NOMO-1 (cell line): ENCODE measurements around the gene CHMP5.

ENCODE experiments used
- DNase-seq, 2 experiments: peaks; one replicate each; lab custom pipeline; 2025; ENCODE audit not compliant: unreplicated experiment in 2 of 2; lab: John Stamatoyannopoulos, UW

The CHMP5 gene

DNA sequence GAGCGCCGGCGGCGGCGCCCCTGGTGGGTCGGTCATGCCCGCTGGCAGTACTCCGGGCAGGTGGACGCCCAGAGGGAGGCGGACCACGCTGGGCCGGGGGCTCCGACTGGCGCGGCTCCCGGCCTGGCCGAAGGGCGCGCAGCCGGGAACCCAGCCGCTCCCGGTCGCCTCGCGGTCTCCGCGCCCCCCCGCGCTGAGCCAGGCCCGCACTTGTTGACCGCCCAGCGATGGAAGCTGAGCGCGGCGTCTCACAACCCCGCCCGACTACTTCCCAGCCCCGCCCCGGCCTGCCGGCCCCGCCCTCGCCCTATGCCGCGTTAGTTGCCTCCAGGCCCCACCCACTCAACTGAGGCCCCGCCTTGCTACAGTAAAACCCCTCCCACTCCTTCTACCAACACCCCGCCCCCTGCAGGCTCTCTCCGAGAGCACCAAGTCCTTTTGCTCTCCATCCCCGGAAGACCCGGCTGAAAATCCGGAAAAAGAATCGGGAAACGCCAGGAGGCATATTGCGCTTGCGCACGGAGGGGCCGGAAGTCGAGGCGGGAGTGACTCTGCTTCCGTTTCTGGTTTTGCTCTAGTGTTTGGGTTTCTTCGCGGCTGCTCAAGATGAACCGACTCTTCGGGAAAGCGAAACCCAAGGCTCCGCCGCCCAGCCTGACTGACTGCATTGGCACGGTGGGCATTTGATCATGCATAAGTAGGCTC is at the start of gene CHMP5, which contains the start of gene BAG1:
Gene CHMP5, plus strand, starts transcription at position 577 of the 705 bp plus-strand sequence. Its CDS starts 30 bp downstream, at position 607.
Gene BAG1, minus strand, starts transcription at position 236 of the 705 bp plus-strand sequence.
- peak; percentile 100 for DNase-seq

DNA sequence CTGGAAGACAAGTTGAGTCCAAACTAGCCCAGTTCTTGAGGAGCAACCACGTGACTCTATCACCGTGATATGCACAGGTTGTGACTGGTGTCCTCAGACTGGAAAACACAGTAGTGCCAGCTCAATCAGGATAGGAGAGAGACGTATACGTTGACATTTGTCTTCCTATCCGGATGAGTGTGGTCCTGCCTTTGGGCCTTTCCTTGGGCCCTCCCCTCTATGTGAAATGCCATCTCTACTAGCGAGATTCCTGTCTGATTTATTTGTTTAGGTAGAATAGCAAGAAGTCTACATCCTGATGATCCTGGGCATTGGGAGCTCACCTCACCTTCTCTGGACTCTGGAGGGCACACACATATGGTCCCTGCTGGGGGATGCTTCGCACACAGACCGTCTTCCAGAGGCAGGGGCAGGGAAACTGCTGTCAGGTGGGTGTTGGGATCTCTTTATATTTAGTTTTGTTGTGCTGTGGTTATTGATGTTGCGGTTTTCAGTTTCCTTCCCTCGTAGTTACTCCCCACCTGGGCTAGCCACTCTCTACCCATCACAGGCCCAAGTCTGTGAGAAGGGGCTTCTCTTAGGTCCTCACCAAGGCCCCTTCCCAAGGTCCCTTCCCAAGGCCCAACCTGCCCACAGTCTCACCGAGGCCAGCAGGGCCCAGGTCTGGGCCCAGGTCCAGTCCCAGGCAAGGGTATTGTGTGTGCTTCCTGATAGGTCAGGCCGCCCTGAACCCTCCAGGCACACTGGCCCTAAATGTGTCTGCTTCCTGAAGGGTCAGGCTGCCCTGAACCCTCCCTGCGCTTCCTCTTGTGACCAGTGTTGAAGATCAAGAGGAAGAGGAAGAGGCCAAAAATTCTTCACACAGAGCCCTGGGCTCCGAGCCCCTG is 43.9 kb upstream of the CHMP5 start:
- peak; percentile 45 to 53 for DNase-seq

DNA sequence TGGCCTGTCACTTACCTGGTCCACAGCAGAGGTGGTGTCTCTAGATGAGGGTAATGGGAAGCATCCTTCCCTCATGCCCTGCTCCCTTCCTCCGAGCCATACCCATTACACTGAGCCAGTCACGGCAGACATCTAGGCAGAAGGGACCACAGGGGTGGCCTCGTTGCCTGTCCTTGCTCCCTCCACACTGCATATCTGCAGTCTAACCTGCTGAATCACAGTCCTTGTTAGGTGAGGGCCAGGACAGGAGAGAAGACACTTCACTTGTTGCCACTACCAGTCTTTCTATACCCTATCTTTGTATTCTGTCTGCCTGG is 43.3 kb upstream of the CHMP5 start:
- no peak for DNase-seq

DNA sequence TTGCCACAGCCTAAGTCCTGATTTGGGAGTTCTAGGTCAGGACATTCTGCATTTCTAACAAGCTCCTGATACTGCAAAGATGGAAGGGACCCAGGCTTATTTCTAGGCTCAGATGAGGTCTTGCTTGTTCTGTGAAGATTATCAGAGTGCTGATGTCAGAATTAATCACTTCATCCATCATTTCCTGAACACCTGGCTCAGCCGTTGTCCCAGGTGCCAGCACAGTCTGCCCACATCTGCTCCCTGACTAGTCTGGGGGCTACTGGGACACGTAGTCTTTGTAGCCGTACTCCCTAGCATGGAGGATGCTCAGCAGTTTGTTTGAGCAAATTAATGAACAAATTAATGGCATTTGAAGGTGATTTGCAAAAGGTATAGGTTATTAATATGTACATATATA is 42.8 kb upstream of the CHMP5 start:
- no peak for DNase-seq

DNA sequence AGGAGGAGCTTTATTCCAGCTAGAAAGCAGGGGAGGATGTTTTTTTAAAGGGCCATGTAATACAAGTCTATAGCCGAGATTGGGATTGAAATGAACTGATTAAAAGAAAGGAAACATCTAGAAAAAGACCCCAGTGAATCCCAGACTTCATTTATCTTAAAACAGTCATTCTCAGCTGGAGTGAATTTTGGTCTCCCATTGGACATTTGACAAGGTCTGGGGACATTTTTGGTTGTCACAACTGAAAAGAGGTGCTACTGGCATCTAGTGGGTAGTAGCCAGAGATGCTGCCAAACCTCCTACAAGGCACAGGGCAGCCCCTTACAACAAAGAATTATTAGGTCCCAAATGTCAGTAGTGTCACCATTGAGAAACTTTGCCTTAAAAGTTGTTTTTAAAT is 41.2 kb upstream of the CHMP5 start:
- no peak for DNase-seq

DNA sequence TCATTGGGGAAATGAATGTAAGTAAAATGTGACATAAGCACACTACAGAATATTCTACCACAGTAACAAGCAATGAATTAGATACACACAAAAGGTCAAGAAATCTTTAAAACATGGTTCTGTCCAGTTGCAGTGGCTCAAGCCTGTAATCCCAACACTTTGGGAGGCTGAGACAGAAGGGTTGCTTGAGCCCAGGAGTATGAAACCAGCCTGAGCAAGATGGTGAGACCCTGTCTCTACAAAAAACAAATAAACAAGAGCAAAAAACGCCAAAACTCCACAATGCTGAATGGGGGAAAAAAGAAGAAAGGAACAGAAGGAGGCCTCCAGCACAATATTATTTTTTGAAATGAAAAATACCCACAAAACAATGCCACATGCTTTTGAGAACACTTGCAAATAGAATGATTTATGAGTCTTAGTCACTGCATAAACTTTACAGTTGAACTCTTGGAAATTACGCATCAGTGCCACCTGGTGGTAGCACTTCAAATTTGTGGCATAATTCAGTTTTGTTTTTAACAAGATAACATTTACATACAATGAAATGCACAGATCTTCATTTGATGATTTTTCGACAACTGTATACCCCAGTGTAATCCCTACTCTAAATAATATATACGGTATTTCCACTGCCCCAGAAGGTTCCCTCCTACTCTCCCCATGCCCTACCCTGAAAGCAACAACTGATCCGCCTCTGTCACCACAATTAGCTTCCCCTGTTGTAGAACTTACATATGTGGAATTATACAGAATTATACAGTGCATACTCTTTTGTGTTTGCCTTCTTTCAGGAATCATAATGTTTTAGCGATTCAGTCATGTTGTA is 39.3 kb upstream of the CHMP5 start:
- DNase-seq = peak; percentile 85 to 94

DNA sequence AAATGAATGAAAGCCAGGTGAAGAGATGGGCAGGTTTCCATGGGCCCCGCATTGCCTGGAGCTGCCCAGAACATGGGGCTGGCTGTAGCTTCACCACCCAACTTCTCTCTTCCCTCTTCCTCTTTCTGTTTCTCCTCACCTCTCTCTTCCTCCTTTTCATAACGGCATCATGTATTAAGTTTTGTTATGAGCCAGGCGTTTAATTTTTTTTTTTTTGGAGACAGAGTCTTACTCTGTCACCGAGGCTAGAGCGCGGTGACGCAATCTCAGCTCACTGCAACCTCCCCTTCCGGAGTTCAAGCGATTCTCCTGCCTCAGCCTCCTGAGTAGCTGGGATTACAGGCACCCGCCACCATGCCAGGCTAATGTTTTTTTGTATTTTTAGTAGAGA is 37.8 kb upstream of the CHMP5 start:
- DNase-seq = peak; percentile 96 to 99

DNA sequence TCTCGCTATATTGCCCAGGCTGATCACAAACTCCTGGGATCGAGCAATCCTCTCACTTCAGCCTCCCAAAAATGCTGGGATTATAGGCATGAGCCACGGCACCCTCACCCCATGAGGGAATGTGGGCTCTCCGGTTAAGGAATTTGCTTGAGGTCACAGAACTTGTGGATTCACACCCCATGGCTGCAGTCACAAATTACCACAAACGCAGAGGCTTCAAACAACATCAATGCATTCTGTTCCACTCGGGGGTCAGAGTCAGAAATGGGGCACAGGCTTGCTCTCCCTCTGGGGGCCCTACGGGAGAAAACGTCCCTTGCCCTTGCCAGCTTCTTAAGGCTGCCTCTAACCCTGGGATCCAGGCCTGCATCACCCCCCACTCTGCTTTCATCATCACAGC is 37.1 kb upstream of the CHMP5 start:
- no peak for DNase-seq

DNA sequence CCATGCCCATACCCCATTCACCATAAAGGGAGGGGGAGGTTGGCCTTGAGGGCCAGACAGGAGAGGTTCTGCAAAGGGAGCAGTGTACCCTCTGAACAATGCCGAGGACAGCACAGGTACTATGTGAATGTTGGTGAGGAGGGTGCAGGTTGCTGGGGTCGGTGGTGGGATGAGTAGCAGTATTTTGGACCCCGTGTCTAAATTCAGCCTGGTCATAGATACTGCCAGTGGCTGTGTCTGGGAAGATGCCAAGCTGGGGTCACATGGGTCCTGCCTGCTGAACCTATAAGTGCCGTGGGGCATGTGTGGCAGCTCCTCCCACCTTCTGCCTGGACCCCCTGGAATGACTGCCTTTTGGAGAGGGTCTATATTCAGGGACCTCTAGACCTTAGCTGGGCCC is 36.2 kb upstream of the CHMP5 start:
- no peak for DNase-seq

DNA sequence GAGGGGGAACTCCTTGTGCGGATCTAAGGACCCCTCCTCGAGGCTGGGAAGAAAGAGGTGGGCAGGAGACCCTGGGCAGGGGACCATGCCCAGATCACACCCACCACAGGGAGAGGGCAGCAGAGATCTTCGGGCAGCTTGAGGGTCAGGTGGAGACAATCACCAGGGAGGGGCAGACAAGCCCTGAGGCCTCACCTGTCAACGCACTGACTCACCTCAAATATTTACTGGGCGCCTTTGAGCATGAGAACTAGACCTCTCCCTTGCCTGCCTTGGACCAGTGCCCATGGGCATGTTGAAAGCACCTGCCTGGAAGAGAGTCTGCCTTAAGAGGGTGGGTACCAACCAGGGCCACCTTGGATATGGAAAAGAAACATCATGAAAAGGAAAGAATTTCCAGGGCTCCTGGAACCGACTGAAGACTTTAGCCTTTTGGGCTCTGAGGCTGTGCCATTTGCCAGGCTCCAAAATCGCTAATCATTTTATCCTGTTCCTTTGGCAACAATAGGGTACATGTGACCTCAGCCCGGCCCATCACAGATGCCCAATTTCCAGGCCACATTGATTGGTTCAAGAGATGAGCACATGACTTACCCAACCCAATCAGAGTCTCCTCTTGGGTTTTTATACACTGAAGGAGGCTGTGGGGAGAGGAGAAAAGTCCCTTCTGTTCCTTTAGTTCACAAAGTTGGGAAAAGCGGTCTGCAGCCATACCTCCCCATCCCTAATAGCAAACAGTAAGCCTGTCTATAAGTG is 35.3 kb upstream of the CHMP5 start:
- no peak for DNase-seq

DNA sequence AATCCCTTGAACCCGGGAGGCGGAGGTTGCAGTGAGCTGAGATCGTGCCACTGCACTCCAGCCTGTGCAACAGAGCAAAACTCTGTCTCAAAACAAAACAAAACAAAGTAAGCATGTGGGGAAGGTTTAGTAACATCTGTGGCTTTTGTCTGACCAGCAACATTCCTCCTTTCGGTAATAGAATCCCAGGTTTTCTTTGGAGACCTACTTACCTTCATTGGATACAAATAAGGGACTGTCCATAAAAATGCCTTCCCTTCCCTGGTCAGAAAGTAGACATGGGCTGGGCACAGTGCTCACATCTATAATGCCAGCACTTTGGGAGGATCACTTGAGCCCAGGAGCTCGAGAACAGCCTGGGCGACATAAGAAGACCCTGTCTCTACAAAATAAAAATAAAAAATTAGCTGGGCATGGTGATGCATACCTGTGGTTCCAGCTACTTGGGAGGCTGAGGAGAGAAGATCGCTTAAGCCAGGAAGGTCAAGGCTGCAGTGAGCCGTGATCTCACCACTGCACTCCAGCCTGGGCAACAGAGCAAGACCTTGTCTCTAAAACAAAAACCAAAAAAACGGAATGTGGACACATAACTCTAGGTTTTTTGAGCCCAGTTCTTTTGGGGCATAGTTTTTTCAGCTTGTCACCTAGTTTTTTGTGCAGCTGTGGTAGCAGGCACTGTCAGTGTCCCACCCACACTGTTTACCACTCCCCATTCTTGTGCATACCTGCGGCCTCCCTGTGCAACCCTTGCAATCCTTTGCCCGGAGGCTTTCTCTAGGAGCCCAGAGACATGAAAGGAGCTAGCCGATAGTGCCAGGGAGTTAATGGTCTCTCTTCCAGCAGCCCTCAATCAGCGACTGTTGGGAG is 33.9 kb upstream of the CHMP5 start:
- DNase-seq = no peak

DNA sequence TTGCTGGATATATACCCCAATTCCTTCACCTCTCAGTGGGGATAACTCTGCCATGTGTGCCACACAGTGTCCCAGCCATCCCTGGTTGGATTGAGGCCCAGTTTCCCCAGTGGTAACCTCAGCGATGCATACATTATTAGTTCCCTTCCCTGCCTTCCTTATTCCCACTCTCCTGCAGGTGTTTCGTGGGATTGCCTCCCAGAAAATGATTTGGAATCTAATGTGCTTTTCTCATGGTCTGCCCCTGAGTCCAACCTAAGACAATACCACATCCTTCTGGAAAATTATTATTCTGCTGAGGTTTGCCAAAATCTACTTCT is 33.3 kb upstream of the CHMP5 start:
- no peak for DNase-seq

DNA sequence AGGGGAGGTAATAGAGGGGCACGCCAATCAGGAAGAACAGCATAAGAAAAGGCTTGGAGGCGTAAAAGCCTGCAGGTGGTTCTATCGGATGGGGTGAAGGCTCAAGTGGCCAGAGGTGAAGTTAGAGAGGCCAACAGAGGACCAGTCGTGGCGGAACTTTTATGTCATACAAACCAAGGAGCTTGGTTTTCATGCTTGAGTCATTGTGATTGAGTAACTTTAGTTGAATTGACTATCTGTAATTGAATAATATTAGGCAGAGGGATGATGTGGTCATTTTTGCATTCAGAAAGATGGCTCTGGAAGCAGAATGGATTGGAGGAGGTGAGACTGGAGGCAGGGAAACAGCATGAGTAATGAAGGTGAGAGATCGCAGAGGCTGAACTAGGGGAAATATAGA is 32.0 kb upstream of the CHMP5 start:
- no peak for DNase-seq

DNA sequence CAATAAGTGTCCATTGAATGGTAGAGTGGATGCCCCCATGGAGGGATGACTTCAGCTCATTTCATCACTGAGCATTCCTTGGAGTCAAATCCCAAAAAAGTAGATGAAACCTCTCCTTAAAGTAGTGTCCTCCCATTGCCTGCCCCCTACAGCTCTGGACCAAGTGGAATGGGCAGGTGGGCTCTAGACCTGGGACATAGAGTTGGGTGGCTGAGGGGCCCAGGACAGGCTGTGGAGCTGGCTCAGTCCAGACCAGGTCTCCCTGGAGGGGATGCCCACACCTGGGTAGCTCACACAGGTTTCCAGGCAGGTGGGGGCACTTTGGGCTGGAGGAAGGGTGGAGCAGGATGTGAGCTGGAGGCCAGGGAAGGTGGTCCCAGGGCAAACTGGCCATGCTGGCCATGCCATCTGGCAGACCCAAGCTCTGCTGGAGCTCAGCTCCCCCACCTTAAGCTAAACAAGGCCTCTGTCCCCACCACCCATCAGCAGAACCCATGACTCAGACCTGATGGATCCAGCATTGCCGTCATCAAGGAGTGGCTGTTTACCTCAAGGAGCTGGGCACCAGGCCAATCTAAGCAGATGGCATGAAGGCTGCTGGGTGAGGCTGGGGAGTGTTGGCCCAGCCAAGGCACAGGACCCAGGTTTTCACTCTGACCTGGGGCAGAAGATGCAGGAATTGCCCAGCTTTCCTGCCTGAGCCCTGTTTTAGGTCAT is 31.1 kb upstream of the CHMP5 start:
- DNase-seq = no peak

DNA sequence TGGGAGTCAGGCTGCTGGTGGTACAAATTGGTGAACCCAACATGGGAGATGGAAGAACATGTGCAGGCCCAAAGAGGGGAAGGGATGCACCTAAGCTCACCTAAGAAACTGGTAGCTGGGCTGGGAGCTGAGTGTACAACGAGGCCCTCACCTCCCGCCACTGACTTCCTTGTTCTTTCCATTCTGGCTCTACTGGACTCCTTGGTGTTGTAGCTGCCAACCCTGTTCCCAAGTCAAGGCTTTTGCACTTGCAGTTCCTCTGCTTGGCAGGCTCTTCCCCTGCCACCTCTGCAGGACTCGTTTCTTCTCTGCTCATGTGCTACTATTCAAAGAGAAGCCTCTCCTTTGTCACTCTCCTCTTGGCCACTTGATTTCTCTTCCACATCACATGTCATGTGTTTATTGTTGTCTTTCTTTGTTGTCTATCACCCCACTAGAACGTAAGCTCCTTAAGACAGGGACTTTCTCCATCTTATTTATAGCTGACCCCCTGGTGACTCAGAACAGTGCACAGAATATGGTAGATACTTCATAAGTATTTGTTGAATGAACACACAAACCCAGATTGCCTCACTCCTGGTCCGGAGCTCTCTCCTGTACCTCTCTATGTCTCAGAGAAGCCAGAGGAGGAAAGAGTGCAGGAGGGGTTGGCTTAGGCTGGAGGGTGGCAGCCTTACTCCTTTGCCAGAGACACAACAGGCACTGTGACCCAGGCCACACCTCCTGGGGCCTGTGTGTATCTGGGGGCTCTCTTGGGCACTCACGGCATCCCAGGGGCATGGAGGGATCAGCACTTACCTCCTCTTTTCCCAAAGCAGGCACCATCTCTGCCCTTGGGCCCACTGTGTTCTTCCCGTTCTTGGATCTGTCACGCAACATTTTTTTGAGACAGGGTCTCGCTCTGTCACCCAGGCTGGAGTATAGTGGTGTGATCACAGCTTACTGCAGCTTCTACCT is 30.1 kb upstream of the CHMP5 start:
- no peak for DNase-seq

DNA sequence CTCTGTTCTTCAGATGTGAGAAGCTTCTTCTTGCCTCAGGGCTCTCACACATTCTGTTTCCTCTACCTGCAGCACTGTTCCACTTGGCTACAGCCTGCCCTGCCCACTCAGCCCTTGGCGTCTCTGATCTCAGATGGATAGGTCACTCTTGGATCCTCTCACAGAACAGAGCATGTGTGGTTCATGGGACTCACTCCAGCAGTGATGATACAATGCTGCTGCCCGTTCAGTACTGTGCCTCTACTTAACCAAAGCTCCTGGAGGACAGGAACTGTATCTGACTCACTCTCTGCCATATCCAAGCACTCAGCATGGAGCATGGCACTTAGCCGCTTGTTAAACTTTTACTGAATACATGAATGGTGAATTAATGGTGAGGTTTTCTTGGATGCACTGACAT is 28.3 kb upstream of the CHMP5 start:
- DNase-seq = no peak

DNA sequence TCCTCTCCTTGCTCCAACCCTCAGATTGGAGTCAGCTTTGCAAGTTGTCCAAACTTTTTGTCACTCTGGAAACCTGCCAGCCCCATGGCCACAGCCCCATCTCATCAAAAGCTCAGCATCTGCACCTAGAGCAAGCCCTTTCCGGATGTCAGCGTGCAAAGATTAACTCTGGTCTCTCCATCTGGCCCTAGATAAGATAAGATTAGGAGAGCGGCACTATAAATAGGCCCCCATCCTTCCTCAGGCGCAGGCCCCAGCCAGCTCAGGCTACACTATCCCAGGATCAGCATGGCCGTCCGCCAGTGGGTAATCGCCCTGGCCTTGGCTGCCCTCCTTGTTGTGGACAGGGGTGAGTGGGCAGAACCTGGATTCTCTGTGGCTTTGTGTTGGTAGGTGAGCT is 24.9 kb upstream of the CHMP5 start, which contains the start of gene SPINK4:
Gene SPINK4, plus strand, starts transcription at position 247 of the 400 bp plus-strand sequence. Its CDS starts 42 bp downstream, at position 289.
- no peak for DNase-seq

DNA sequence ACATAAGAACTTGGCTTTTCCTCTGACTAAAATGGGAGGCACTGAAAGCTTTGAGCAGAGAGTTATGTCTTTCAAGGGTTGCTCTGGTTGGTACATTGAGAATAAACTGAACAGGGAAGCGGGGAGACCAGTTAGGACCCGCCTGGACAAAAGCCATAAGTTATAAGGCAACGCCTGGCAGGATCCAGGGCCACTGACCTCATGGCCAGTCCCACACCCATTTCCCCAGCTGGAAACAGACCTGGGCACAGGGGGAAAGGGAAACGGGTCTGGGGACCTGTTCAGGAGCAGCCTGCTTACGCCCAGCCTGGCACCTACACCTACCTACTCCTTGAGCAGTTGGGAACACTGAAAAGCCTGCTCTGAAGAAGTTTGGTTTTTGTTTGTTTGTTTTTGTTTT is 23.6 kb upstream of the CHMP5 start:
- DNase-seq = no peak
